GM21390 (cell line): ENCODE data around the gene TMEM42.

Experiments used
- ATAC-seq: cut with Tn5 transposase; IDR thresholded peaks from one replicate; pipeline ENCODE4 v1.9.1; 2021; ENCODE audit not compliant: unreplicated experiment

TMEM42 gene

DNA sequence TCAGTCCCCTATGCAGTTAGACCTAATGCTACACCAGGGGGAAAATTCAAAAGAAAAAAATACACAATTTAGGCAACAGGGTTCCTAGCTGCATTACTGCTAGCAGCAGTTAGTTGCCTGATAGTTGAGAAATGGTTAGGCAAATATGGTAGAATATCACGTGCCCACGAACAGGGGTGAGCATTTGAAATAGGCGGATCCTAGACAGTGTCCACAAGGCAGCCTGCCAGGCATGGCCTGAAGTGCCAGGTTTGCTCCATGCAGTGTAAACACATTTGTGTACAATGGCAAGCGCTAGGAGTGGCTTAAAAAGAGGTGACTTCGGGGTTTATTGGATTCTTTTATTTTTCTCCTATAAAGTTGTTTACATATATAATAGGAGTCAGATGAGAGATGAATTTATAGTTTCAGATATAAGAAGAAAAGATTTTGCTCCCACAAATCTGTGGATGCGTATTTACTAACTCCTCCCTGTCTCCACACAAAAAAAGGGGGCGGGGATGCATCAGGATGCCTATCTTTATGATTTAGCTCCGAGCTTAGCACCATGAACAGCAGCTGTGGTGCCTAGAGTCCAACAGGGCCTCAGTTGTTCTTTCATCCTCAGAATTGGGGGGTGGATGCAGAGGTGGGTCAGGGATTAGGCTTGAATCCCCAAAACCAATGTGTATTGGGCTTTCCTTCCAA, 8.8 kb downstream of the TMEM42 start:
- ATAC-seq = no peak

DNA sequence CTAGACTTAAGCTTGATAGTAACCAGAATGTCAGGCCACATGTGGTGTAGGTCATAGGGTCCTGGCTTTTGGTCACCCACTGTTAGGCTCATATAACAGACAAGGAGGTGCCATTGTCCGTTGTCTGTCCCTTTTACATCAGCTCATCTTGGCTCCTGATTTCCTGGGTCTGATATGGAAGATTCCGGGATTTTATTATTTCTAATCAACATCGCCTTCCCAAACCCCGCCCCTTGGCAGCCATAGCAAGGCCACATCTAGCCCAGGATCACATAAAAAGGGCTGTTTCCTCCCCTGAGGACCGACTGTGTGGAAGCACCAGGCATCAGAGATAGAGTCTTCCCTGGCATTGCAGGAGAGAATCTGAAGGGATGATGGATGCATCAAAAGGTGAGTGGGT, 12.6 kb downstream of the TMEM42 start, which contains the start of gene TGM4:
Gene TGM4 (plus strand): TSS at position 301 of the 400 bp plus-strand sequence. CDS start 71 bp downstream, at position 372.
- no peak for ATAC-seq

DNA sequence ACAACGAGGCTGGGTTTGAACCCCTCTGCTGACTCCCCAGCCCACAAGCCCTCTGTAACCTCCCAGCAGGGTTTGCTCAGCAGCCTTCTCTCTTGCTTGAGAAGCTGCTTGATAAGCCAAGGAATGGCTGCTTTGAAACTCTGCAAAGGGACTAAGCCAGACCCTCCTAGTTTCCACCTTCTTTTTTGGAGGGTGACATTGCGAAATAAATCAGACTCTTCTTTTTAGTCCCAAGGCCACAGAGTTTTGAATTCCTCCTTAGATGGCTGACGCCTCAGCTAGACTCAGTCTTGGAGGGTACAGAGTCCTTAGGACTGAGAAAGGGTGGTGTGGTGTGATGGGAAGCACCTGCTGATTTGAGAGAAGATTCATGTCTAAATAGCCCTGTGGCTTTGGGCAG, 13.9 kb downstream of the TMEM42 start:
- no peak for ATAC-seq

DNA sequence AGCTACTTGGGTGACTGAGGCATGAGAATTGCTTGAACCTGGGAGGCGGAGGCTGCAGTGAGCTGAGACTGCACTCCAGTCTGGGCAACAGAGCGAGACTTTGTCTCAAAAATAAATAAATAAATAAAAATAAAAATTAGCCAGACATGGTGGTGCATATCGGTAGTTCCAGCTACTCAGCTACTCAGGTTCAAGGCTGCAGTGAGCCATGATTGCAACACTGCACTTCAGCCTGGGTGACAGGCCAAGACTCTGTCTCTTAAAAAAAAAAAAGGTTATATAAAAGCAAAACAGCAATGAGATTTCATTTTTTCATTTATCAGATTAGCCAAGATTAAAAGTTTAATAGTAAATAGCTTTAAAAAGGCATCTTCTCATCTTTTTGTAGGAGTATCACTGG, 15.6 kb downstream of the TMEM42 start:
- no peak for ATAC-seq

DNA sequence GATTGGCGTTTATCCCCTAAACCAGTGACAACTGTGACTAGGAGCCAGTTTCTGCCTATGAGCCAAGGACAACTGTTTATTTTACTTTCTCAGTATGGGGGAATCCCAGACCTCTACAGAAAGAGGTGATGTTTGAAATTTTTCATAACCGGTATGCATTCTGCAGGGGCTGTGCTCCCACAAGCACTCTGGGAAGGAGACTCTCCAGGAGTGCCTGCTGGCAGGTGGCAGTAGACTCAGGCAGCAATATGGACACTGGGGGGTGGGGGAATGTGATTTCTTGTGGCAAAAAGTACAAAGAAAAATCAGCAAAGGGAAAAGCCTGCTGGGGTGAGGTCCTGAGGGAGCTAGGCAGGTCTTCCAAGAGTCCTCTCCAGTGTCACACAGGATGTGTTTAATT, 18.6 kb downstream of the TMEM42 start:
- no peak for ATAC-seq

DNA sequence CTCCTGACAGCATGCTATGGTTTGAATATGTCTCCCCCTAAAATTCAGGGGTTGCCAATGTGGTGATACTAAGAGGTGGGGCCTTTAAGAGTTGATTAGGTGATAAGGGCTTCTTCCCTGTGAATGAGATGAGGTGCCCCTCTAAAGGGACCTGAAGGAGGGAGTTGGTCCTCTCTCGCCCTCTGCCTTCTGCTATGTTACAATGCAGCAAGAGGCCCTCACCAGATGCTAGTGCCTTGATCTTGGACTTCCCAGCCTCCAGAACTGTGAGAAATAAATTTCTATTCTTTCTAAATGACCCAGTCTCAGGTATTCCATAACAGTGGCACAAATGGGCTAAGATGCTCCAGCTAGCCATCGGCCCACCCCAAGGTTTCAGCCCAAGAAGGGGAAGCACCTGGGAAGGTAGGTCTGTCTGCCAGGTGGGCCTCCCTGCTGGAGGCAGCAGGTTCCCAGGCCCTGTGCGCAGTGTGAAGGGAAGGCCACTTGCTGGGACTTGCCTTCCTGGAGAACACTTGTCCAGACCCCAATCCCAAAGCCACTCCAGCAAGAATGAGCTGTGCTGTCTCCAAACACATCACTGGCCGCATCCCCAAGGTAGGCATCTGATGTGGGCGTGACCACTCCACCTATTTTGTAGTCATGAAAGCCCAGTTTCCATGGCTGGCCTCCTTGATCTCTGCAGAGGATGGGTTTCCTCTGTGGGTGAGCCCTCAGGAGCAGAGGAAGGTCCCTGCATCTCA, 21.7 kb downstream of the TMEM42 start:
- no peak for ATAC-seq

DNA sequence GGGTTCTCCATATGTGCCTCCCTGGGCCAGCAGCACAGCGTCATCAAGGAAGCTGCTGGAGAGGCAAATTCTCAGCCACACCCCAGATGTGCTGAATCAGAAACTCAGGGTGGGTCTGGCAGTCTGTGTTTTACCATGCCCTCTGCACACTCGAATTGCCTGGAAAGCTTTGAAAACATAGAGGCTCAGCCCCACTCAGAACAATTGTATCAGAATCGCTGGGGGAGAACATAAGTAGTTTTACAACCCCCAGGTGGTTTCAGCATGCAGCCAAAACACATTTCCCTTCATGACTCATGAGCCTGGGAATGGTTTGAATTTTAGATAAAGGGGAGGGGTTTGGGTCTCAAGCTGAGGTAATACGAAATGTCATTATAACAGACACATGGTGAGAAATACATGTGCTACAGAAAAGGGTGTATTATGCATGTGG, 22.3 kb downstream of the TMEM42 start:
- ATAC-seq = no peak

DNA sequence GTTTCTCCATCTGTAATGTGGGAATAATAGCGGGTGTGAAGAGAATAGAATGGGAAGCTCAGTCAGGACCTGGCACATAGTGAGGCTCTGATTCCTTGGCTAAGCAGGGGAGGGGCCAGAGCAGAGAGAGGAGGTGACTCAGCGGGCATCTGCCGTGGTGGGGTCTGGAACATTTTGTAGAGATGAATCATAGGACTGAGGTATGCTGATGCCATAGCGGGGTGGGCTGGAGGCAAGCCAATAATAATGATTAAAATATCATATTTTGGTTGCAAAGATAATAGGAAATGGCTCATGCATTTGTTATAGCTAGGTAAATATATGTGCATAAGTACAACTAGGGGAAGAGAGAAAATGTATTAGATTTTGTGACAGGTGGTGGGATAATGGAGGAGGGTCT, 23.9 kb downstream of the TMEM42 start:
- no peak for ATAC-seq

DNA sequence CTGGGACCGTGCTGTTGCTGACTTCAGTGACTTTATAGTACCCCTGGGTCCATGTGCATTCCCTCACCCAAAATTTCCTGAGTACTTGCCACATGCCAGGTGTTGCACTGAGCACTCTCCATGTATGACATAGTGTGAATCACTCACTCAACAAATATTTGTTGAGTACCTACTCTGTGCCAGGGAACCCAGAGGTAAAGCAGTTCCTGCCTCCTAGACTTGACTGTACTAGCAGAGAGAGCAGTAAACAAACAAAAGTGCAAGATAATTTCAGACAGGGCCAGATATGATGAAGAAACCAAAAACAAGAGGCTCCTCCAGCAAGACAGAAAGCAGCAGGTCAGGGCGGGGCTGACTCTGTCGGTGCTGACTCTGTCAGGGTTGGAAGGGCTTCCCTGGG, 24.8 kb downstream of the TMEM42 start:
- no peak for ATAC-seq

DNA sequence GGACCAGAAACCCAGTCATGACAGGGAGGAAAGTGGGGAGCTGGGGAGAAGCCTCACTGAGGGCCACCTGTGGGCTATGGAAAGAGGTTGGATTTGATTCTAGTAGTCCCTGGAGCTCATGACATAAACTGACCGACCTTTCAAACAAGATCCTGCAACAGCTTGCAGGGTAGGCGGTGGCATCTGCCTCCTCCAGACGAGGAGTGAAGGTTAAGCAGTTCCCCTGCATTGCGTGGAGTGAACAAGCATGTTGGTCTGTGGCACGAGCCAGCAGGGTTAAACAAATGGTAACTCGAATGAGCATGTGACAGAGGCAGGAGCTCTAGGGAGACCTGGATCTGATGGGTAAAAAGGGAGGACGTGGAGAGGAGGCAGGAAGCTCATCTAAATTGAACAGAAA, 25.4 kb downstream of the TMEM42 start:
- no peak for ATAC-seq

DNA sequence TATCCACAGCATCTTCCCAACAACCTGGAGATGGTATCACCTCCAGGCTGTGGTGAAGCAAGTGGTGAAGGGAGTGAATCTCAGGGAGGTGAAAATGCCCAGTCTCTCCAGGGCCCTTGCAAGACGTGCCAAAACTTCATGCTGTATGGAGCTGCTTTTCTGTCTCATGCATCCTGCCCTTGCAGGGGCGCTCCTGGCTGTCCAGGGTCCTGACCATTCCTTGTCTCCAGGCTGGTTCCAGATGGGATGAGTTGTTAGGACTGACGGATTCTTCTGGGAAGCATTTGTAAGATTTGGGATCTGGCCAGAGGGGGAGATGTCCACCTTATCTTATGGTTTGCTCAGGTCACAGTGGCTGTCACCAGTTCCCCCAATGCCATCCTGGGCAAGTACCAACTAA, 28.5 kb downstream of the TMEM42 start:
- ATAC-seq = no peak

DNA sequence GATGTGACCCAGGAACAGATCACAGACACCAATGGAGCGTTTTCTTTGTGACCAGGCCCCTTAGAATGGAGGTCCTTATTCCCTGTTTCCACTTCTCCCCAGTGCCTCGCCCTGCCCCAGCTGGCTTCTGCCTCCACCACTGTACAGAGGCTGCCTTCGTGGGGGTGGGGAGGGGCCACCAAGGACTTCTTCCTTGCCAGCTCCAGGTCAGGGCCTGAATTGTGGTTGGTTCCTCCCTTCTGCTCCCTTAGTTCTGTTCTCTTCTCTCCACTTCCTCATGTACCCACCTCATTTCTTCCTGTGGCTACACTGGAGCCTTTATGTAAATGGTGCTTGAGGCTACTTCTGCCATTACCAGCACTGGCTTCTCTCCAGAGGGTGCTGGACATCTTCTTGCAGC, 29.1 kb downstream of the TMEM42 start:
- ATAC-seq = no peak

DNA sequence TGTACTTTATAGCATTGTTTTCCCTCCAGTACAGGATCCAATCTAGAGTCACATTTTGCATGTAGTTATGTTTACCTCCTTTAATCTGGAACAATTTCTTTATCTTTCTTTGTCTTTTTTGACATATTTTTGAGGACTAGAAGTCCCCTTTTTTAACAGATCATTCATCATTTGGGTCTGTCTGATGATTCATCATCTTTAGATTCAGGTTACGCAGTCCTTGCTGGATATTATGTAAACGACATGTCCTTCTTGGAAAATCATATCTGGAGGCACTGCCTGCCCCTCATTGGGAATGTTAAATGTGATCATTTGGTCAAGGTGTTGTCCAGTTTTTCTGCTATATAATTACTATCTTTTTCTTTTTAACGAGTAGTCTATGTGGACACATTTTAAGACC, 31.0 kb downstream of the TMEM42 start:
- no peak for ATAC-seq

DNA sequence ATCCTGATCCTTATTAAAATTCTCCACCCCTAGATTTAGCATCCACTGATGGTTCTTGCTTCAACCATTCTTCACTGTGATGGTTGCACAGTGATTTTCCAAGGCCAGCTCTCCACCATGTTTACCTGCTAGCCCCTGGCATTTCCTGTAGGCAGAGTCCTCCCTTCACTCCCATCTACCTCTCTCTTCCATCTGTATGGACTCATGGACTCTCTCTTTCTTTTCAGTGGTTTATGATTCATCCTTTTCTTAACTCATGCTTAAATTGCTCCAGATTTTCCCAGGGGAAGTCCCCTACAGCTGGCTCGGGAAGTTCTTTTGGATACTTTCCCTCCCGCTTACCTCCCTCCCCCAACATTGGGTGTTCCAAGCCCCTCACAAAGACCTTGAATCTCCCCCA, 31.4 kb downstream of the TMEM42 start:
- ATAC-seq = no peak

DNA sequence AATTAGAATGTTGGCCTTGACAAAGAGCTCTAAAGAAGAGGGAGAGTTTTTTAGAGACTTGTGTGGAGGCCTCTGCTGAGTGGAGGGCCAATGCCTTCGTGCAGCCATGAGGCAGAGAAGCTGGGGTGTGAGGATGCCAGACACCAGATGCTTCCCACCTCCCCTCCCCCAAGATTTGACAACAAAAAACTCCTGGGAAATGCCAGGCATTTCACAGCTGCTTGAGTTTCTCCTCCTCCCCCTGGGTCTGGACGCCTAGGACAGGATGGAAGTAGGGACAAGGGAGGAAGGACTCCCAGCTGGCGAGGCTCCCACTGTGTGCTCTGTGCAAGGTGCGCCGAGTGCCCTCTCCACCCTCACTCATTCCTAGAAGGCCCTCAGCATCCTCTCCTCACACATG, 32.8 kb downstream of the TMEM42 start:
- no peak for ATAC-seq

DNA sequence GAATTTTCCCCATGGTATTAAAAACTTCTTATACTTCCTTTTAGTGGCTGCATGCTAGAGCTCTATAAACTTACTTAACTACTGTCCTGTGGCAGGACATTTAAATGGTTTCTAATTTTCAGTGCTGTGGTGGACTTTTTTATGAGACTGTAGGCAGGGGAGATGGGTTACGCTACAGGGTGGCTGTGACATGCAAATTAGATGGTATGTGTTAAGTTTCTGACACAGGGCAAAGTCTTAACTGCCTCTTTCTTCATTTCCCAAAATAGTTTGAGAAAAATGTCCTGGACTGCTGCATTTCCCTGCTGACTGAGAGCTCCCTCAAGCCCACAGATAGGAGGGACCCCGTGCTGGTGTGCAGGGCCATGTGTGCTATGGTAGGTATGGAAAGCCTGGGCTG, 34.7 kb downstream of the TMEM42 start:
- no peak for ATAC-seq

DNA sequence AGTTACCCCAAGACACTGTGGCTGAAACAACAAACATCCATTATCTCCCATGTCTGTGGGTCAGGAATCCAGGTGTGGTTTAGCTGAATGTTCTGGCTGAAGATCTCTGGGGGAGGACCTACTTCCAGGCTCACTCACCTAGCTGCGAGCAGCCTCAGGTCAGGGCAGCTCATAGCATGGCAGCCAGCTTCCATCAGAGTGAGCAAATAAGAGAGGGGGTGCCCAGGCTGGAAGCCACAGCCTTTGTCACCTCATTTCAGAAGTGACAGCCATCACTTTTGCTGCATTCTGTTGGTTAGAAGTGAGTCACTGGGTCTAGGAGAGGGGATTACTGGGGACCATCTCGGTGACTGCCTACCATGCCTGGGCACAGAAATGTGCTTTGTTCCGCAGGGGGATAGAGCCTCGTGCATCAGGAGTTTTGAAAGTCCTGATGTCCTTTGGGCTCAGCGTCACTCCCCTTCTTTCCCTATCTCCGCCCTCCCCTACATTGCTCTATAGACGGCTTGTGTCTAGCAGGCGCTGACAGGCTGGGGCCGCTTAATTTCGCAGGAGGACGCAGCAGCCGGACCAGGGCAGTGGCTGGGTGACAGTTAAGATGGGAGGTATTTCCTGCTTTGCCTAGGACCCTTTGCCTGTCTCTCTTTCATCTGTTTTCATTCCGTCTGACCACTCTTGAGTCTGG, 38.1 kb downstream of the TMEM42 start:
- ATAC-seq = no peak

DNA sequence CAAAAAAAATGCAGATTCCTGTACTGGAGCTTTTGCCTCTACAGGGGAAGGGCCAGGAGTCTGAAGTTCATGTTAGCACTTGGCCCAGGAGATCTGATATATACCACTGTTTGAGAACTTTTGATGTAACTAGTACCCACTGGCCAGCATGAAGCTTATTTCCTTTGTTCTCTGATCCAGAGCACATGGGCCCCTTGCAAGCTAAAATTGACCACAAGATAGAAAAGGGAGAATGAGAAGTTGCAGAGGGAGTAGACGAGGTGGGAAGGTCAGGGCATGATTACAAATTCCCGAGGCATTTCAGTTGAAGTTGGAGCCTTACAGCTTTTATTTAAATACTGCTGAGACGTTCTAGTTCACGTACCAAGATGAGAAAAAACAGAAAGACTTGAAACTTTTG, 40.9 kb downstream of the TMEM42 start:
- no peak for ATAC-seq

DNA sequence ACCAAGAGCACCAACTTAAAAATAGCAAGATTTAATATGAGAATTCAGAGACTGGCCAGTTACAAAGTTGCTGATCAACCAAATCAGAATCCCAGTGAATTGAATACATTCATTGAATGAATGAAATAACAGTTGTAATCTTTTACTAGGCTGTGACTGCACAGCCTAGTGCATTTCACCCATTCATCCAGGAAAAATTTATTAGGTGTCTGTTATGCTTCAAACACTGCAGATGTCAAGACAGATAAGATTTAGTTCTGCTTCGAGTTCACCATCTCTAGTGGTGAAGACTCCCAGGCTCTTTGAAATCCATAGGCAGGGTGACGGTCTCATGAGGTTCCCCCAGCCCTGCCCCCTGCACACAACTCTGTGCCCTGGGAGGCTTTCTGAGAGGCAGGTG, 41.6 kb downstream of the TMEM42 start:
- ATAC-seq = no peak

DNA sequence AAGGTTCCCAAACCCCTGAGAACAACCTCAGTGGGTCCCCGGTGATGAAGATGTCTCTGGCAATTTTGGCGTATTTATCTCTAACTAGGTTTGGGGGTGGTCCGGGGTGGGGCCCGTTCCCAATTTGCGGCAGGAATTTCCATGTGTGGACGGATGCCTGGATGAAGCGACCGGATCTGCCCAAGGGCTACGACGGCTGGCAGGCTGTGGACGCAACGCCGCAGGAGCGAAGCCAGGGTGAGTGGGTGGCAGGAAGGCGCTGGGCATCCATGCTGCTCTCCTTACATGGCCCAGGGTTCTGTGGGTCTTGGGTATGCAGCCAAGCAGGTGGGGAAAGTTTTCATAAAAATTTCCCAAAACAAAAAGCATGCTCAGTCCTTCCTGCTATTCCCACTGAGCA, 42.0 kb downstream of the TMEM42 start:
- no peak for ATAC-seq

DNA sequence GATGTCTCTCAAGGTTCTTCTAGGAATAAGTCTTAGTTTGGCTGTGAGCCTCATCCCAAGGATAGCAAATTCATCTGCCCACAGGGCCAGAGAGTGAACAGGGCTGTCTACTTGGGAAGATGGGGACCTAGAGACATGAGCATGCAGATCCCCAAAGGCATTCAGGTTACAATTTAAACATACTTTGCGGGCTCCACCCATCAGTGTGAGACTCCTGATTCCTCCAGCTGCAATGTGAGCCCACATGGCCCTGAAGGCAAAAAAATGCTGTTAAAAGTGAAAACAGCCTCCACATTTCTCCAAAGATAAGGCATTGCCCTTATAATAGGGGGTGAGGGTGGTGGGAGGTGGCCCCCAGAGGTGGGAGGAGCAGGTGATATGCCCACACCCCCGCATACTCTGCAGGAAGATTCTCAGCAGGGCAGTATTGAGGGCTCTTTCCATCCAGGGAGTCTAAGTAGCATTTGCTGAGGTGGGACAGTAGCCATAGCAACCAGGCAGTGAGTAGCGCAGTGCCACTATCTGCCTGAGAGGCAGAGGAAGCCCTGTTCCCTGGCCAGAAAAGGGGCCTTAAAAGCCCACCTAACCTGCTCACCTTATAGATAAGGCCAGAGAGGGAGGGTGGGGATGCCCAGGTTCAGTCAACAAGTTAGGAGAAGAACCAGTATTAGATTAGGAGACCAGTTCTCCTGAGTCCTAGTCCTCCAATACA, 43.9 kb downstream of the TMEM42 start:
- no peak for ATAC-seq
